HCT116 (cell line): ENCODE measurements around the gene KCNQ1OT1.

Experiments
- POLR2A ChIP-seq: IDR thresholded peaks from 2 replicates; pipeline ENCODE4 v1.7.0; 2011; ENCODE audit warnings: borderline replicate concordance; ENCODE audit not compliant: insufficient read depth, insufficient read length; ENCODE audit errors: extremely low read depth
- YY1 ChIP-seq: IDR thresholded peaks from 2 replicates; pipeline ENCODE4 v1.6.1; 2011; ENCODE audit warnings: low read length, low read depth, moderate library complexity, mild to moderate bottlenecking; ENCODE audit not compliant: insufficient replicate concordance; ENCODE audit errors: extremely low read depth
- TF ChIP-seq, protein P1 (sequence below), 3 experiments: fragments of 200-600 bp in 1 of 3; sonication (generic) in 1 of 3; IDR thresholded peaks in 2 of 3; conservative IDR thresholded peaks in 1 of 3; 2 replicates each; pipeline ENCODE4 v1.5.1; 2012 to 2017; ENCODE audit warnings: low read depth in 2 of 3, low read length in 2 of 3, antibody characterized with exemption in 1 of 3, borderline replicate concordance in 1 of 3, control low read depth in 1 of 3, mild to moderate bottlenecking in 1 of 3, mixed read lengths in 1 of 3, mixed run types in 1 of 3, moderate library complexity in 1 of 3; ENCODE audit not compliant: insufficient read depth in 1 of 3

DNA sequence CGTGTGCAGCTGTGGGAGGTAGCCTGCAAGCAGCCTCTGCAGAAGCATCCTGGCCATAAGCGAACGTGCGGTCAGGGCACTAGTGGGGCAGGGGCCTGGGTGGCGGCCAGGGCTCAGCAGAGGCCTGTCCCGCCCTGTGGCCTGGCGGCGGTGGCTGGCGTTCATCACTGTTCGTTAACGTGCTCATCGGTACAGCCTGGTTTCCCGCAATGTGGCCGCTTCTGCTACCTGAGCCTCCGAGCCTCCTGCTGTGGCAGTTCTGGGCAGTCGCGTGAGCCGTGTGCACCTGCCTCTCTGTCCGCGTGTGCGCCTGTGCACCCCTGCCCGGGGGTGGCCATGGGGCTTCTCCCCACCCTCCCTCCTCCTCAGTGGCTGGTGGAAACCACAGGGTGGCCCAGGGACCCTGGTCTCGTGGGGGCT is 117.9 kb downstream of the KCNQ1OT1 start:
- TF ChIP-seq, protein P1, sequence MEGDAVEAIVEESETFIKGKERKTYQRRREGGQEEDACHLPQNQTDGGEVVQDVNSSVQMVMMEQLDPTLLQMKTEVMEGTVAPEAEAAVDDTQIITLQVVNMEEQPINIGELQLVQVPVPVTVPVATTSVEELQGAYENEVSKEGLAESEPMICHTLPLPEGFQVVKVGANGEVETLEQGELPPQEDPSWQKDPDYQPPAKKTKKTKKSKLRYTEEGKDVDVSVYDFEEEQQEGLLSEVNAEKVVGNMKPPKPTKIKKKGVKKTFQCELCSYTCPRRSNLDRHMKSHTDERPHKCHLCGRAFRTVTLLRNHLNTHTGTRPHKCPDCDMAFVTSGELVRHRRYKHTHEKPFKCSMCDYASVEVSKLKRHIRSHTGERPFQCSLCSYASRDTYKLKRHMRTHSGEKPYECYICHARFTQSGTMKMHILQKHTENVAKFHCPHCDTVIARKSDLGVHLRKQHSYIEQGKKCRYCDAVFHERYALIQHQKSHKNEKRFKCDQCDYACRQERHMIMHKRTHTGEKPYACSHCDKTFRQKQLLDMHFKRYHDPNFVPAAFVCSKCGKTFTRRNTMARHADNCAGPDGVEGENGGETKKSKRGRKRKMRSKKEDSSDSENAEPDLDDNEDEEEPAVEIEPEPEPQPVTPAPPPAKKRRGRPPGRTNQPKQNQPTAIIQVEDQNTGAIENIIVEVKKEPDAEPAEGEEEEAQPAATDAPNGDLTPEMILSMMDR (IDR thresholded peaks at IDR 0.05 in 2 of 3, conservative IDR thresholded peaks at IDR 0.05 in 1 of 3; ENCODE audit: borderline replicate concordance in 1 of 3, insufficient read depth in 1 of 3, low read depth in 2 of 3, low read length in 2 of 3), result no peak
- TF ChIP-seq YY1, result no peak
- TF ChIP-seq POLR2A, result no peak
